A673 (cell line): Measurements from ENCODE around the gene PTGIS. TPM values are rescaled to one million over a fixed set of nuclear protein-coding genes. Genes with fewer than 3 reads are reported as not detected.

Experiments
- BruUV-seq: library from RNA; stranded (reverse); fragments of 400-500 nt; replicated peaks from 2 replicates; lab custom pipeline; 2021; lab: Mats Ljungman, UMichigan
- CTCF ChIA-PET: fragments of 300-600 bp; sonication (Branson Sonifier 250); formaldehyde crosslinking; loops from one replicate; lab custom pipeline; 2022; ENCODE audit warnings: antibody characterized with exemption; lab: Charles Lee
- POLR2A ChIA-PET: fragments of 300-600 bp; sonication (Branson Sonifier 250); formaldehyde crosslinking; loops from one replicate; lab custom pipeline; 2022; ENCODE audit warnings: antibody characterized with exemption; ENCODE audit not compliant: low non-redundant PET; lab: Charles Lee
- DNase-seq: peaks from one replicate; pipeline ENCODE4 v3.0.0-alpha.2; 2015; ENCODE audit warnings: low spot score
- H3K27ac ChIP-seq: fragments of 200-600 bp; sonication (generic); 2 replicates; pipeline ENCODE4 v1.5.1; 2016; ENCODE audit warnings: mixed run types, low read depth, mild to moderate bottlenecking, mixed read lengths, antibody characterized with exemption, low read length; ENCODE audit not compliant: poor library complexity, severe bottlenecking
- H3K27me3 ChIP-seq: fragments of 200-600 bp; sonication (generic); replicated peaks from 2 replicates; pipeline ENCODE4 v1.6.1; 2017; ENCODE audit warnings: mixed run types, low read depth, mild to moderate bottlenecking, mixed read lengths, antibody characterized with exemption, low read length; ENCODE audit not compliant: insufficient read depth, poor library complexity
- H3K36me3 ChIP-seq: fragments of 200-600 bp; sonication (generic); 2 replicates; pipeline ENCODE4 v1.6.1; 2016; ENCODE audit warnings: mixed run types, mild to moderate bottlenecking, mixed read lengths, antibody characterized with exemption, low read length; ENCODE audit not compliant: insufficient read depth, poor library complexity, severe bottlenecking
- H3K4me1 ChIP-seq: fragments of 200-600 bp; sonication (generic); 2 replicates; pipeline ENCODE4 v1.6.1; 2017; ENCODE audit warnings: mixed run types, mild to moderate bottlenecking, mixed read lengths, antibody characterized with exemption, low read length; ENCODE audit not compliant: insufficient read depth, poor library complexity, severe bottlenecking
- H3K4me3 ChIP-seq: fragments of 200-600 bp; sonication (generic); 2 replicates; pipeline ENCODE4 v1.5.1; 2016; ENCODE audit warnings: low read depth, mixed run types, mild to moderate bottlenecking, mixed read lengths, low read length; ENCODE audit not compliant: poor library complexity, severe bottlenecking
- H3K9me3 ChIP-seq: fragments of 200-600 bp; sonication (generic); 2 replicates; pipeline ENCODE4 v1.6.1; 2016; ENCODE audit warnings: mixed run types, low read depth, mild to moderate bottlenecking, mixed read lengths, antibody characterized with exemption, low read length; ENCODE audit not compliant: poor library complexity, severe bottlenecking
- EZH2 ChIP-seq: fragments of 200-600 bp; sonication (generic); IDR thresholded peaks from 2 replicates; pipeline ENCODE4 v1.6.1; 2017; ENCODE audit warnings: borderline replicate concordance, low read depth, mild to moderate bottlenecking, mixed read lengths, antibody characterized with exemption, low read length; ENCODE audit not compliant: poor library complexity, severe bottlenecking
- intact Hi-C: fragments of 100-400 bp; cut with micrococcal nuclease; formaldehyde crosslinking; loops from one replicate; pipeline ENCODE4 v1.10.0; 2022; ENCODE audit not compliant: unreplicated experiment
- total RNA-seq: library from RNA; stranded (reverse); gene quantifications from 2 replicates; pipeline ENCODE4 v1.2.3, GENCODE V29; 2021
- TF ChIP-seq, protein P1 (sequence below): fragments of 300-800, 200-600 bp; sonication (generic); conservative IDR thresholded peaks from 2 replicates; pipeline ENCODE4 v1.5.1; 2017; ENCODE audit warnings: low read depth, mild to moderate bottlenecking, antibody characterized with exemption, low read length, moderate library complexity, mixed read lengths

Gene PTGIS
- total RNA-seq, 1 experiment from 2014 or later, result not detected

DNA sequence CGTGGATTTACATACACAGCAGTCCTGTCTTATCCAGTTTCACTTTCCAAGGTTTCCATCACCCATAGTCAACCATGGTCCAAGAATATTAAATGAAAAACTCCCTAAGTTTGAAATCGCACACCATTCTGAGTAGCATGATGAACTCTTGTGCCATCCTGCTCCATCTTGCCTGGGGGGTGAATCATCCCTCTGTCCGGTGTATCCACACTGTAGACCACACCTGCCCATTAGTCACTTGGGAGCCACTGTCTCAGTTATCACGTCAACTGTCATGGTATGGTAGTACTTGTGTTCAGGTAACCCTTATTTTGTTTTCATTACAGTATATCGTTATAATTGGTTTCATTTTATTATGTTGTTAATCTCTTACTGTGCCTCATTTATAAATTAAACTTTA, 38.5 kb downstream of the PTGIS start:
- no peak overlapping the region for H3K4me3 ChIP-seq
- DNase-seq, result no peak
- POLR2A ChIA-PET, result no interaction called here
- no peaks in the 10 kb centered on the region for H3K36me3 ChIP-seq
- H3K4me1 ChIP-seq, result no peaks in the 10 kb centered on the region
- H3K9me3 ChIP-seq, result no peaks in the 10 kb centered on the region
- H3K27ac ChIP-seq, result no peak overlapping the region
- TF ChIP-seq, protein P1, sequence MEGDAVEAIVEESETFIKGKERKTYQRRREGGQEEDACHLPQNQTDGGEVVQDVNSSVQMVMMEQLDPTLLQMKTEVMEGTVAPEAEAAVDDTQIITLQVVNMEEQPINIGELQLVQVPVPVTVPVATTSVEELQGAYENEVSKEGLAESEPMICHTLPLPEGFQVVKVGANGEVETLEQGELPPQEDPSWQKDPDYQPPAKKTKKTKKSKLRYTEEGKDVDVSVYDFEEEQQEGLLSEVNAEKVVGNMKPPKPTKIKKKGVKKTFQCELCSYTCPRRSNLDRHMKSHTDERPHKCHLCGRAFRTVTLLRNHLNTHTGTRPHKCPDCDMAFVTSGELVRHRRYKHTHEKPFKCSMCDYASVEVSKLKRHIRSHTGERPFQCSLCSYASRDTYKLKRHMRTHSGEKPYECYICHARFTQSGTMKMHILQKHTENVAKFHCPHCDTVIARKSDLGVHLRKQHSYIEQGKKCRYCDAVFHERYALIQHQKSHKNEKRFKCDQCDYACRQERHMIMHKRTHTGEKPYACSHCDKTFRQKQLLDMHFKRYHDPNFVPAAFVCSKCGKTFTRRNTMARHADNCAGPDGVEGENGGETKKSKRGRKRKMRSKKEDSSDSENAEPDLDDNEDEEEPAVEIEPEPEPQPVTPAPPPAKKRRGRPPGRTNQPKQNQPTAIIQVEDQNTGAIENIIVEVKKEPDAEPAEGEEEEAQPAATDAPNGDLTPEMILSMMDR, result no peak
- no peak for TF ChIP-seq EZH2
- no TSS peak for BruUV-seq
- intact Hi-C loops, result no loop called here
- CTCF ChIA-PET, result no interaction called here
- H3K27me3 ChIP-seq, result no peaks in the 10 kb centered on the region

DNA sequence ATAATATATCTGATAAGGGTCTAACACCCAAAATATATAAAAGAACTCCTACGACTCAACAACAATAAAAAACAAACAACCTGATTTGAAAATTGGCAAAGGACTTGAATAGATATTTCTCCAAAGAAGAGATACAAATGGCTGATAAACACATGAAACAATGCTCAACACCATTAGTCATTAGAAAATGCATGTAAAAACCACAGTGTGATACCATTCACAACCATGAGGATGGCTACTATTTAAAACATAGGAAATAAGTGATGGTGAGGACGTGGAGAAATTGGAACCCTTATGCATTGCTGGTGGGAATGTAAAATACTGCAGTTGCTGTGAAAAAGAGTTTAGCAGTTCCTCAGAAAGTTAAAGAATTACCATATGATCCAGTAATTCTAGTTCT, 41.4 kb downstream of the PTGIS start:
- TF ChIP-seq, protein P1, result no peak
- TF ChIP-seq EZH2, result no peak
- POLR2A ChIA-PET, result no interaction called here
- no TSS peak for BruUV-seq
- CTCF ChIA-PET, result no interaction called here
- H3K9me3 ChIP-seq, result no peaks in the 10 kb centered on the region
- no peak for DNase-seq
- no peaks in the 10 kb centered on the region for H3K27me3 ChIP-seq
- H3K27ac ChIP-seq, result no peak overlapping the region
- H3K4me3 ChIP-seq, result no peak overlapping the region
- H3K4me1 ChIP-seq, result no peaks in the 10 kb centered on the region
- intact Hi-C loops, result no loop called here
- no peaks in the 10 kb centered on the region for H3K36me3 ChIP-seq

DNA sequence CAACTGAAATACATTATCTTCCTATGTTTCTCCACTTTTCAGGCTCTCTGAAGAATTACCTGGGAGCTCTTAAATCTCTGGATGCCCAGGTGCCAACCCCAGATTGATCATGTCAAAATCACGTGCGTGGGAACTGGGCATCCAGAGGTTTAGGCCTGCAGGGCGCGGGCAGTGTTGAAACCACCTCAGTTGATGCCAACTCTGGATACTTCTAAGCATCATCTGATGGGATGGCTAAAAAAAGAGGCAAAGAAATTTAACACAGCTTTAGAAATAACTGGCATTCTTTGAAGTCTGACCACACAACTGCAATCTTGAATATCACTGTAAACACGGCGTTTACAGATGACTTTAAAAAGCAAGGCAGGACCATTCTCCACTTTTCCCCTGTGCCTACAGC, 41.9 kb downstream of the PTGIS start:
- no peak overlapping the region for H3K4me3 ChIP-seq
- POLR2A ChIA-PET, result no interaction called here
- CTCF ChIA-PET, result interaction anchor here (0.6 kb wide), 1 partner anchor 291 kb away, joined by 4 read pairs; no protein-coding TSS in a partner anchor
- DNase-seq, result no peak
- no peaks in the 10 kb centered on the region for H3K4me1 ChIP-seq
- H3K9me3 ChIP-seq, result no peaks in the 10 kb centered on the region
- no peak overlapping the region for H3K27ac ChIP-seq
- TF ChIP-seq EZH2, result no peak
- TF ChIP-seq, protein P1, result no peak
- no peaks in the 10 kb centered on the region for H3K36me3 ChIP-seq
- H3K27me3 ChIP-seq, result no peaks in the 10 kb centered on the region
- BruUV-seq, result no TSS peak
- intact Hi-C loops, result no loop called here
